GM19025 (cell line): ENCODE data around the gene HSF4.

Source experiments
- ATAC-seq: cut with Tn5 transposase; IDR thresholded peaks from one replicate; pipeline ENCODE4 v1.9.1; 2021; ENCODE audit warnings: mild to moderate bottlenecking, low read depth, moderate library complexity; ENCODE audit not compliant: unreplicated experiment

Gene HSF4

GRCh38 chr16:67215706-67216105 lies 51.2 kb downstream of the HSF4 start:
- no peak for ATAC-seq

GRCh38 chr16:67216612-67217490 lies 52.3 kb downstream of the HSF4 start:
- ATAC-seq = no peak
